Uterus (tissue), 2 donors: ENCODE measurements around the gene ZNF780A.
"Not testable (repeated sequence)": the region's sequence is repeated elsewhere in the genome, so short reads cannot be mapped to it uniquely, and the experiment has no call there.

Source experiments
- CTCF ChIP-seq, 4 experiments: fragments of 200-600 bp in 2 of 4; fragments of 450-650 bp in 2 of 4; sonication (generic) in 2 of 4; IDR thresholded peaks; one replicate each; pipeline ENCODE4 v1.5.1; 2016 to 2019; ENCODE audit warnings: antibody characterized with exemption in 4 of 4, mild to moderate bottlenecking in 2 of 4, moderate library complexity in 1 of 4
- POLR2A ChIP-seq, 2 donors: fragments of 450-650 bp; IDR thresholded peaks; one replicate each; pipeline ENCODE4 v1.6.1; 2016; ENCODE audit warnings: antibody characterized with exemption in 2 of 2, mild to moderate bottlenecking in 1 of 2, moderate library complexity in 1 of 2

- not testable (repeated sequence) for TF ChIP-seq CTCF, POLR2A (IDR thresholded peaks at IDR 0.05)
Observed at GRCh38 chr19:40038047-40038446, 52.7 kb downstream of the ZNF780A start.
